OCI-LY3 (cell line): ENCODE measurements around the gene GORASP2.

ENCODE experiments used
- H2AFZ ChIP-seq: fragments of 200-600, 300-600 bp; shearing (Covaris generic); 2 replicates; pipeline ENCODE4 v1.6.0; 2014; ENCODE audit warnings: antibody characterized with exemption, low read depth, low read length
- H3K27ac ChIP-seq: fragments of 200-600, 300-600 bp; sonication (generic); 2 replicates; pipeline ENCODE4 v1.5.1; 2014; ENCODE audit warnings: mild to moderate bottlenecking, low read length, moderate library complexity, mixed read lengths
- H3K27me3 ChIP-seq: fragments of 200-600, 300-600 bp; sonication (generic); 2 replicates; pipeline ENCODE4 v1.6.1; 2014; ENCODE audit warnings: low read depth, low read length, mixed read lengths
- H3K36me3 ChIP-seq: fragments of 200-600, 300-600 bp; sonication (generic); replicated peaks from 2 replicates; pipeline ENCODE3; 2014; ENCODE audit warnings: low read depth, low read length, mixed read lengths
- H3K4me1 ChIP-seq: fragments of 300-600, 200-600 bp; sonication (generic); 2 replicates; pipeline ENCODE4 v1.6.1; 2014; ENCODE audit warnings: low read length, mixed read lengths
- H3K4me2 ChIP-seq: fragments of 200-600, 300-600 bp; sonication (generic); 2 replicates; pipeline ENCODE4 v1.6.1; 2014; ENCODE audit warnings: low read length, mixed read lengths
- H3K4me3 ChIP-seq: fragments of 300-600, 200-600 bp; sonication (generic); 2 replicates; pipeline ENCODE4 v1.5.1; 2014; ENCODE audit warnings: antibody characterized with exemption, mild to moderate bottlenecking, low read length, moderate library complexity
- H3K79me2 ChIP-seq: fragments of 300-600, 200-600 bp; shearing (Covaris generic); 2 replicates; pipeline ENCODE4 v1.6.1; 2014; ENCODE audit warnings: mild to moderate bottlenecking, low read length, mixed read lengths
- H3K9ac ChIP-seq: fragments of 300-600, 200-600 bp; shearing (Covaris generic); 2 replicates; pipeline ENCODE4 v1.6.0; 2014; ENCODE audit warnings: mild to moderate bottlenecking, low read length, moderate library complexity
- H3K9me3 ChIP-seq: fragments of 200-600, 300-600 bp; shearing (Covaris generic); 2 replicates; pipeline ENCODE4 v1.6.1; 2014; ENCODE audit warnings: low read length, mixed read lengths; ENCODE audit not compliant: insufficient read depth
- H4K20me1 ChIP-seq: fragments of 200-600, 300-600 bp; sonication (generic); 2 replicates; pipeline ENCODE4 v1.6.1; 2016; ENCODE audit warnings: low read length, mixed read lengths; ENCODE audit not compliant: insufficient read depth
- EZH2phosphoT487 ChIP-seq: fragments of 200-600 bp; shearing (Covaris generic); IDR thresholded peaks from 2 replicates; pipeline ENCODE4 v1.6.1; 2018; ENCODE audit warnings: antibody characterized with exemption, mixed run types, low read depth
- TF ChIP-seq, protein P1 (sequence below): fragments of 200-600, 300-600 bp; sonication (generic); IDR thresholded peaks from 2 replicates; pipeline ENCODE4 v1.5.1; 2014; ENCODE audit warnings: antibody characterized with exemption, low read length, low read depth

GORASP2 gene

DNA sequence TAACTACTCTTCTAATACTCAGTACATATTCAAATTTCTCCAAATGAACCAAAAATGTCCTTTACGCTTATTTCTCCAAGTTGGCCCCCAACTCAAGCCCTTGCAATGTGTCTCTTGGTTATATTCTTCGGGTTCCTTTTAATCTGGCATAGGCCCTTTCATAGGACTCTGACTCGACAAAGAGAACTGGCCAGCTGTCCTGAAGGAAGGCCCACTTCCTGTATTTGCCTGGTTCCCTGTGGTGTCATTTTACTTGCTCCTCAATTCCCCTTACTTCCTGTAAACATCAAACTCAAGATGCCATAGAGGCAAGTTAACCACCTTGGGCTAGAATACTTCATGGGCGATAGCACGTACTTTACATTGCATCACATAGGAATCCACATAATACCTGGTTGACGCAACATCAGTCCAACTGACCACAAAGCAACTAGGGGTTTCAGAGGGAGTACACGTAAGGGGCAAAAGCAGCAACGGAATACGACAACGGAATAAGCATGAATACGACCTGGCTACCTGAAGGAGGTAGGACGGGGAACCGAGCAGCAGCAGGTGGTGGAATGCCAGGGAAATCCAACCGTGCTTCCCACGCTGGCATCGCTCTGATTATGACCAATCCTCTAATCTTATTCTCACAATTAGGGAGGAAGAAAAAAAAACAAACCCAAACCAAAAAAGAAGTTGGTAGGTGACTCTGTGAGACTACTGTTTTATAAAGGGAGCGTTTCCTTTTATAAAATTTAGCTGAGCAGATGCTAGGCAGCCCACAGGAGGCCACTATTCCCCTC lies 823 bp upstream of the GORASP2 start:
- H3K9me3 ChIP-seq, result peaks cover 18% of the 10 kb centered on the region
- peaks cover 21% of the 10 kb centered on the region for H3K4me1 ChIP-seq
- H2AFZ ChIP-seq, result peak overlapping the region; percentile 94
- H3K79me2 ChIP-seq, result peaks cover 49% of the 10 kb centered on the region
- no peaks in the 10 kb centered on the region for H3K27me3 ChIP-seq
- peak overlapping the region; percentile 97 for H3K9ac ChIP-seq
- H3K4me3 ChIP-seq, result peak overlapping the region; percentile 100
- TF ChIP-seq, protein P1, sequence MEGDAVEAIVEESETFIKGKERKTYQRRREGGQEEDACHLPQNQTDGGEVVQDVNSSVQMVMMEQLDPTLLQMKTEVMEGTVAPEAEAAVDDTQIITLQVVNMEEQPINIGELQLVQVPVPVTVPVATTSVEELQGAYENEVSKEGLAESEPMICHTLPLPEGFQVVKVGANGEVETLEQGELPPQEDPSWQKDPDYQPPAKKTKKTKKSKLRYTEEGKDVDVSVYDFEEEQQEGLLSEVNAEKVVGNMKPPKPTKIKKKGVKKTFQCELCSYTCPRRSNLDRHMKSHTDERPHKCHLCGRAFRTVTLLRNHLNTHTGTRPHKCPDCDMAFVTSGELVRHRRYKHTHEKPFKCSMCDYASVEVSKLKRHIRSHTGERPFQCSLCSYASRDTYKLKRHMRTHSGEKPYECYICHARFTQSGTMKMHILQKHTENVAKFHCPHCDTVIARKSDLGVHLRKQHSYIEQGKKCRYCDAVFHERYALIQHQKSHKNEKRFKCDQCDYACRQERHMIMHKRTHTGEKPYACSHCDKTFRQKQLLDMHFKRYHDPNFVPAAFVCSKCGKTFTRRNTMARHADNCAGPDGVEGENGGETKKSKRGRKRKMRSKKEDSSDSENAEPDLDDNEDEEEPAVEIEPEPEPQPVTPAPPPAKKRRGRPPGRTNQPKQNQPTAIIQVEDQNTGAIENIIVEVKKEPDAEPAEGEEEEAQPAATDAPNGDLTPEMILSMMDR, result no peak
- no peak for TF ChIP-seq EZH2phosphoT487
- H4K20me1 ChIP-seq, result peaks cover 33% of the 10 kb centered on the region
- H3K27ac ChIP-seq, result peak overlapping the region; percentile 76
- H3K4me2 ChIP-seq, result peak overlapping the region; percentile 75
- H3K36me3 ChIP-seq, result peaks cover 27% of the 10 kb centered on the region

DNA sequence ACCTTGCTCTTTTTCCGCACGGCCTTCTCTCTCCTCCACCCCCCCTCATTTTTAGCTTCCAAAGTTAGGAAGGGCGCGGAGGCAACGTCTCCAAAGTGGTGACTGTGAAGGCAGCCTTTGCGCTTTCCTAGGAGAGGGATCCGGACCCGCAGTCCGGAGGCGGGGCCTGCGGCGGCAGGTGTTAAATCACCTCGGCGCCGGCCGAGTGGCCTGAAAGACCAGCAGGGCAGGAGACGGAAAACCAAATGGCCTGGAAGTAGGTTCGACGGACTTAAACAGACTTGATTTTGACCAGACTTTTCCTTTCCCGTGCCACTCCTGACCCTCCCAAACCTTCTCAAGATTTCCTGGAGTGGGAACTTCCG lies 615 bp downstream of the GORASP2 start:
- Histone ChIP-seq H3K4me3 (peak overlapping the region; percentile 100), H4K20me1 (peaks cover 47% of the 10 kb centered on the region), H3K79me2 (peaks cover 63% of the 10 kb centered on the region), H3K4me1 (peaks cover 21% of the 10 kb centered on the region), H3K4me2 (peak overlapping the region; percentile 69), H3K9me3 (peaks cover 5% of the 10 kb centered on the region), H3K27ac (peak overlapping the region; percentile 78), H2AFZ (peak overlapping the region; percentile 91; the same call in 1 of the 2 replicates), H3K36me3 (peaks cover 18% of the 10 kb centered on the region), H3K27me3 (no peaks in the 10 kb centered on the region), H3K9ac (peak overlapping the region; percentile 96)
- TF ChIP-seq, protein P1, result no peak
- no peak for TF ChIP-seq EZH2phosphoT487

DNA sequence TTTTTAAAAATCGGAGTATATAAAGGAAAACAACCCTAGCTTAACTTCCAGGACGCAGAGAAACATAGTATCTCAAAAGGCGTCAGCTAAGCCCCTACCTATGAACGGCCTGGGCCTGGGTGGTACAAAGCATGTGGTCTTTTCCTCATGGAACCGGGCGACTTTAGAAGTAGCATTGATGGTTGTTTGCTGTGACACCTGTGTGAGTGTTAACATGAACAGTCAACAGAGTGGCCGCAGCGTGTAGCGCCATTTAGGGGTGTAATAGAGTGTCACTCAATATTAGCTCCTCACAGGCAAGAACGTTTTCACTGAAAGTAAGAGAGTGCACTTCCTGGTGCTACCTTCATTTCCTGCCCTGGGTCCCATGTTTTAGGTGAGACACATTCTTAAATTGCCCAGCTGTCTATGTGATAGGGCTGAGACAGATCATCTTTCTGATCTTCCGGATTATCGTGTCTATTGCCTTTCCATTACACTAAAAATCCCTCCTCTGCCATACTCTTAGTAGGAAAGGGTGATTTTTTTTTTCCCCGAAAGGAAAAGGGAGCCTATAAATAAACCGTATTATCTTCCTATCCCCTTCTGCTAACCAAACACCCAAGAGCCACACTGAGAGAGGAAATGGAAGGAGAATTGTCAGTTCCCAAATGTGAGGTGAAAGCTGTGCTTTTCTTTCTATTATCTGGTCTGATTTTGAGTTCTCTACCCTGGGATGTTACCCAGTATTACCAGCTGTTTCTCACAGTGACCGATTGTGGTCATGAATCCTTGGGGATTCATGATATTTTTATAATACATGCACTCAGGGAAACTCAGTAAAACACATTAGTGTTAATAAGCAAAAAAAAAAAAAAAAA lies 1.3 kb downstream of the GORASP2 start:
- Histone ChIP-seq H3K4me1 (peaks cover 21% of the 10 kb centered on the region), H3K4me2 (peak overlapping the region; percentile 69), H3K27ac (peak overlapping the region; percentile 78), H3K9ac (peak overlapping the region; percentile 96), H3K79me2 (peaks cover 70% of the 10 kb centered on the region), H3K9me3 (no peaks in the 10 kb centered on the region; the same call in 1 of the 2 replicates), H3K27me3 (no peaks in the 10 kb centered on the region), H3K36me3 (peaks cover 12% of the 10 kb centered on the region), H2AFZ (no peak overlapping the region), H3K4me3 (peak overlapping the region; percentile 100), H4K20me1 (peaks cover 54% of the 10 kb centered on the region)
- TF ChIP-seq, protein P1, result no peak
- TF ChIP-seq EZH2phosphoT487, result no peak

DNA sequence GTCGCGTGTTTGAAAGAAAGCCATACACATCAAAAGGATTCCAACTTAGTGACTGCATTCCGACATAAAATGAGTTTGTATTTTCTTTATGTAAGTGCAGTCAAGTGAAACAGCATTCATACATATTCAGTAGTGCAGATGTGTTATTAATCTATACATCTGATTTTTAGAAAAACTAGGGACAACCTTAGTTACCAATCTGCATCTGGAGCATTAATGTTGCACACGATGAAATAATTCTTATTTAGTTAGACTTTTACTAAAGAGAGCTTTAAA lies 1.9 kb downstream of the GORASP2 start:
- Histone ChIP-seq H3K36me3 (peaks cover 11% of the 10 kb centered on the region), H4K20me1 (peaks cover 59% of the 10 kb centered on the region), H3K79me2 (peaks cover 76% of the 10 kb centered on the region), H3K4me2 (peak overlapping the region; percentile 69), H3K9me3 (no peaks in the 10 kb centered on the region; the same call in 1 of the 2 replicates), H3K27ac (no peak overlapping the region), H3K4me1 (peaks cover 21% of the 10 kb centered on the region), H2AFZ (no peak overlapping the region), H3K27me3 (no peaks in the 10 kb centered on the region), H3K4me3 (peak overlapping the region; percentile 100), H3K9ac (peak overlapping the region; percentile 96)
- TF ChIP-seq, protein P1, result no peak
- no peak for TF ChIP-seq EZH2phosphoT487
